Activated CD8-positive, alpha-beta memory T cell treated with anti-CD3 and anti-CD28 coated beads for 4 hours (primary cell): ENCODE results near the gene ITIH1.

ENCODE experiments used
- DNase-seq, 2 donors: peaks; one replicate each; pipeline ENCODE4 v3.0.0-alpha.2; 2020; ENCODE audit warnings: low read depth in 2 of 2

The ITIH1 gene

DNA sequence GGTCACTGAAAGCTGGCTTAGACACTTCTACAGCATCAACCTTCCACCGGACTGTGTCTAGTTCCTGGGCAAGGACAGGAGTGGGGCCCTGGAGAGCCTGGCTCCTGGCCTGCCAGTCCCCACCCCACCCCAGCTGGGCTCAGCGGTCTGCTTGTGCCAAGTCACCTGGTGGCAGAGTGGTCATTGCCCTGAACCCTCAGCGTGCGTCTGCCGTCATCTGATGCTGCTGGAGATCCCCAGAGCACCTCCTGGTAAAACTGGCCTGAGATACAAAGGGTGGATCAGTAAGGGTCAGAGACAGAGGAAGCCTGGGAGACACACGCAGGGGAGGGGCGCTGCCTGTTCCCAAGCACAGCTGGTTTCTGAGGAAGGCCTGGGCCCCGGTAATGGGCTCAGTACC lies 36.4 kb downstream of the ITIH1 start:
- no peak for DNase-seq

- no peak for DNase-seq
Observed at GRCh38 chr3:52816199-52816598, 38.8 kb downstream of the ITIH1 start.

DNA sequence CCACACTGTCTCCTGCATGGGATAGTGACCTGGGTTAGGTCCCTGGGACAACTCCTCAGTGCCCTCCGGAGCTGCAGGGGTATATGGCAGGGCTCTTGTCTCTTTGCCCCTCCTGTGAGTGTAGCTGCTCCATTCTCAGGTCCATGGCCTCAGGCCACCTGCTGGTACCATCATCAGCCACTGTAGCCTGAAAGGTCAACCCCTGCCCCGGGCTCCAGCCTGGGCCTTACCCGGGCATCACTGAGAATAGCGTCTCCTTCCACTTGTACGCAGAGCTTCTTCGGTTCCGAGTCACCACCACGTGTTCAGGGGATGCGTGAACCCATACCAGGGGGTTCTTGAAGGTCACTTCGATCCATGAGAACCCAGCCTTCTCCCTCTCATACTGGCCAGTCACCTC lies 39.3 kb downstream of the ITIH1 start:
- DNase-seq: no peak

GRCh38 chr3:52817221-52817620 lies 39.8 kb downstream of the ITIH1 start:
- DNase-seq: no peak

- no peak for DNase-seq
Observed at GRCh38 chr3:52817860-52818259, 40.5 kb downstream of the ITIH1 start.

- DNase-seq: no peak
Observed at GRCh38 chr3:52819936-52820335, 42.5 kb downstream of the ITIH1 start.

DNA sequence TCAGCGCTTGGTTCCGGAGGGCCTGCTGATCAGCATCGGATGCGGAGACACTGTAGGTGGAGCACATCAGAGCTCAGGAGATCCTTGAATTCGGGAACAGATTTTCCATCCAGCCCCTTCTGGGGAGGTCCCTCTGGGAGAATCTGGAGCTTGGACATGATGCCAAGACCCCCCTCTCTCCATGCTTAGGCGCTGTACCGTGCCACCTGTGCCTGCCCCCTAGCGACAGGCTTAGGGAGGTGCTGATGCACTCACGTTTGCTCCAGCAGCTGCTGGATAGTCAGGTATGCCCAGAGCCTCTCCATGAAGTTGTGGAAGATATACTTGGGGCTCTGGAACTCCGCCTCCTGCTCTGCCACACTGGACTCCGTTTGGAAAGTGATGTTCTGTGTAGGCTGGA lies 43.3 kb downstream of the ITIH1 start:
- DNase-seq: no peak

- no peak for DNase-seq
Observed at GRCh38 chr3:52822363-52822762, 45.0 kb downstream of the ITIH1 start.

- no peak for DNase-seq
Observed at GRCh38 chr3:52824037-52824436, 46.6 kb downstream of the ITIH1 start.

GRCh38 chr3:52827441-52827840 lies 50.0 kb downstream of the ITIH1 start:
- DNase-seq: no peak

GRCh38 chr3:52827866-52828376 lies 50.5 kb downstream of the ITIH1 start:
- DNase-seq: no peak

DNA sequence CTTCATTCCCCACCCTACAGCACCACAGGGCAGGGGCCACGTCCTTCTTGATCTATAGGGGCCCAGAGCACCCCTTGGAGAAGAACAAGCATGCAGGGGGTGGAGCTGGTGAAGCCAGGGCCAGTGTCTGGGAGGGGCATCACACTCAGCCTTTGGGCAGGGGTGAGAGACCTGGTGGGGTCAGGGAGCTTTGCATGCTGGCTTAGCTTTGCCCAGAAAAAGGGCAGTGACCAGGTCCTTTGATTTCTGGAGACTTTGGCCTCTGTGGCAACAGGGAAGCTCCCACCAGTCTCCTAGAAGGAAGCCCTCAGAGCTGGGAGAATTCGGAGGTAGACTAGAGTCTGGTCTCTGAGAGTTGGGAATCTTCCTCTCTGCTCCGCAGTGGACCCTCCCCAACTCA lies 52.1 kb downstream of the ITIH1 start:
- no peak for DNase-seq

DNA sequence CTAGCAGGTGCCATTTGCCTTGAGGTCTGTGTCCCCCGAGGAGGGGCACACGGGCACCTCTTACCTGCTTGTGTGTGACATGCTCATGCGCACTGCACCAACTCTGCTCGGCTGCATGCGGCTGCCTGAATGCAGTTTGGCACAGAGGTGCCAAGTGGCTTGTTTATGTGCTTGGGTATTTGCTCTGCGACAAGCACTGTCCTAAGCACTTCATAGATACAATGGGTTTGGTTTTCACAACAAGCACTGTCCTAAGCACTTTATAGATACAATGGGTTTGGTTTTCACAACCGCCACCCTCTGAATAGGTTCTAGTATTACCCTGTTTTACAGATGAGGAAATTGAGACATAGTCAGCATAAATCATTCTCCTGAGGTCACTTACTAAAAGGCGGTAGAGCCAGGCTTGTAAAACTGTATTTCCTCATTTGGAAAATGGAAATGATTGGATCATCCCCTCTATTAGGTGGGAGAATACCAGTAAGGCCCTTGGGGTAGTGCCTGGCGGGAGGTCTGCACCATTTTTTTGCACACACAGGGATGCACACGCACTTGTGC lies 52.6 kb downstream of the ITIH1 start:
- no peak for DNase-seq

- DNase-seq: no peak
Observed at GRCh38 chr3:52830535-52831258, 53.3 kb downstream of the ITIH1 start, which contains the start of gene ITIH4. Gene ITIH4 (minus strand): TSS chr3:52830672. CDS start chr3:52830642, 30 bp downstream.

GRCh38 chr3:52831500-52832301 lies 54.3 kb downstream of the ITIH1 start:
- DNase-seq: no peak

GRCh38 chr3:52833202-52833601 lies 55.8 kb downstream of the ITIH1 start:
- no peak for DNase-seq

DNA sequence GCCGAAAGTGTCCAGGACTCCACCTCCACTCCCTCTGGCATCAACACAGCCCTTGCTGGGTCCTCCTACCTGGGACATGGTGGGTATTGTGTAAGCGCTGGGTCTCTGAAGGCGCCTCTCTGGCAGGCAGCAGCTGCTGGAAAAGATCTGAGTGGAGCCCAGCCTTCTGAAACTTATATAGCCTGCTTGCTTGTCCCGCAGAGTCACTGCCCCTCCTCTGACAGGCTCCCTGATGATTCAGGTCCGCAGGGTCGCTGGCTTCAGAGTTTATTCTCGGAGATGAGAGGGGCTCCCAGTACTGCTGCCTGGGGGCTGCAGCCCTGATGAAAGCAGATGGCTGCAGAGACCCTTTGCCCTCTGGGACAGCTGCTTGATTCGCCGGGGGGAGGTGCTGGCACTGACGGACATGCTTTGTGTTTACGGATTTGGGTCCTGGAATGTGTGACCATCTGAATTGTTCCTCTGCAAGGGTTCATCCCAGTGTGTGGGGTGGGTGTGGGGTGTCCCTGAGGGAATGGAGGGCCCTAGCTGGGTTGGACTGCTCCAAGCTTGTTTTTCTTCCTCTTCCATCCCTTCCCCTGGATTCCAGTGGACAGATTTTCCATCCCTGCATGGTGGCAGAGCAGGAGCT lies 57.6 kb downstream of the ITIH1 start, which contains the start of gene MUSTN1:
Gene MUSTN1 (minus strand): TSS at position 149 of the 631 bp plus-strand sequence. CDS start 71 bp downstream, at position 78.
- no peak for DNase-seq

GRCh38 chr3:52835766-52836470 lies 58.5 kb downstream of the ITIH1 start:
- no peak for DNase-seq

DNA sequence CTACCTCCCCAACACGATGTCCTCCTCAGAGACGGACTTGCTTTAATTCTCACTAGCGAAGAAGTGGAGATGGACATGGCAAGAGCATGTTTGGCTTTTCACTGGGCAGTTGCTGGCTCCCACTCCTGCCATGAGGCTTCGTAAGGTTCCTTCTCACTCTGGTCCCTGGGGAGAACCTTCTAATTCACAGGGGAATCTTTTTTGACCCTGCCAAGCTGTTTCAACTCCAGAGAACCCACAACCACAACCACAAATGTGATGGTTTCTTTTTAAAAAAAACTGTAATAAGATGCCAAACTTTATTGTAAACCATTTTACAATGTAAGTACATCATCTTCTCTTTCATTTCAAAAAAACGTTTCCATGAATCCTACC lies 59.1 kb downstream of the ITIH1 start:
- DNase-seq: no peak

- DNase-seq: no peak
Observed at GRCh38 chr3:52836986-52837385, 59.6 kb downstream of the ITIH1 start.

DNA sequence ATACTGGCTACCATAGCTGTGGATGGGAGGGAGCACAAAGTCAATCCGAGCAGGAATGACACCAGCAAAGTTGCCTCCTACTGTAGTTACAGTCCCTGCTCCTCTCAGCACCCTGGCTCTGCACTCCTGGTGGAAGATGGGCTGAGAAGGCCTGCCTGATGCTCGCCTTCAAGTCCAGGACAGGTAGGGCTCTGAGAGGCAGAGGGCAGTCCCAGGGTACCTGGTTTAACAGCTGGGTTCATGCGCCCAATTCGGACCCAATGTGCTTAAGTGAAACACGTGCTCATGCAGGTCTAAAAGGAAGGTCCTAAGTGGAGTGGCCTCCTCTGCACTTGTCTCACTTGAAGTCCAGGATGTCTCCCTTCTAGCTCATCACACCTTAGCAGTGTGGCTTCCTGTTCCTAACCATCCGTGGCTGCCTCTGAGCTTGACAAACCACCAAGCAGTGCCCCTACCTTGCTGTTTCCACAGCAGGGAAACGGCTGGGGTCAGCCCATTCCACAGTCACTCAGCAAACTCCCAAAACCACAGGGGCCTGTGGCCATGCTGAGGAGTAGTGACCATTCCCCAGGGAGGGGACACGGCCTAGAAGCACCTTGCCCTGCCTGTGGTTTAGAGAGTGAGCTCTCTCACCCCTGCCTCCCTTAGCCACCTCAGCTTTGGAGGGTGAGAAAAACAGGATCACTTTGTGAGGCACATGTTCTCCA lies 61.3 kb downstream of the ITIH1 start:
- DNase-seq: no peak
